Measurements from ENCODE around the gene HPN.
"Not testable (repeated sequence)": the region's sequence is repeated elsewhere in the genome, so short reads cannot be mapped to it uniquely, and the experiment has no call there.

HPN gene

GRCh38 chr19:35088131-35088913, 46.8 kb downstream of the HPN start:
- no peak for DNase-seq

DNA sequence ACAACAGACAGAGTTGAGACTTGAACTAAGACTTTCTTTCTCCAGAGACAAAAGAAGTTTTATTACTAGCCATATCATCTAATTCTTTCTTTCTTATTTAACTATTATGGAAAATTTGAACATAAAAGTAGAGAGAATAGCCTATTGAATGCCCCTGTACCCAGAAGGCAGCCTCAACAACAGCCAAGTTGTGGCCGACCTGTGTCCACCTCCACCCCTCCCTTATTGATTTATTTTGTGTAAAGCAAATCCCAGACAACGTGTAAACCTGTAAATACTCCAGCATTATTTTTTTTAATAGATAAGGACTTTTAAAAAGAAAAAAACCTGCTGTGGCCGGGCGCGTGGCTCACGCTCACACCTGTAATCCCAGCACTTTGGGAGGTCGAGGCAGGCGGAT, 48.0 kb downstream of the HPN start:
- no peak for DNase-seq

- DNase-seq, result no peak
These were observed 48.6 kb downstream of the HPN start for GRCh38 chr19:35090160-35090505.

GRCh38 chr19:35090506-35091214, 49.1 kb downstream of the HPN start:
- peak; percentile 55 for DNase-seq

DNA sequence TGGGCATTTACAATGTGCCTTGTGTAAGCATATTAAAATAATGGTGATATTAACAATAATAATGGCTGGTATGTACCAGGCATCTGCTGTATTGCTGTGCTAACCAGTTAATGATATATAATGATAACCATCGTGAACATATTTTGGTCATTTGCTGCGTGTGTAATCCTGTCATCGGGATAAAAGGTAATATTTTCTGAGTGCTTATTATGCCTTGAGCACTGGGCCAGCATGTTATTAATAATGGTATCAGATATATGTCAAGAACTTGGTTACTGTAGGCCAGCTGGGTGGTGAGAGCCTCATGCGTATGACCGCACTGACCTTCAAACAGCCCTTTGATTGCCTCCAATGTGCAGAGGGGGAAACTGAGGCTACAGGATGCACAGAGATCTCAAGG, 51.9 kb downstream of the HPN start:
- no peak for DNase-seq

DNA sequence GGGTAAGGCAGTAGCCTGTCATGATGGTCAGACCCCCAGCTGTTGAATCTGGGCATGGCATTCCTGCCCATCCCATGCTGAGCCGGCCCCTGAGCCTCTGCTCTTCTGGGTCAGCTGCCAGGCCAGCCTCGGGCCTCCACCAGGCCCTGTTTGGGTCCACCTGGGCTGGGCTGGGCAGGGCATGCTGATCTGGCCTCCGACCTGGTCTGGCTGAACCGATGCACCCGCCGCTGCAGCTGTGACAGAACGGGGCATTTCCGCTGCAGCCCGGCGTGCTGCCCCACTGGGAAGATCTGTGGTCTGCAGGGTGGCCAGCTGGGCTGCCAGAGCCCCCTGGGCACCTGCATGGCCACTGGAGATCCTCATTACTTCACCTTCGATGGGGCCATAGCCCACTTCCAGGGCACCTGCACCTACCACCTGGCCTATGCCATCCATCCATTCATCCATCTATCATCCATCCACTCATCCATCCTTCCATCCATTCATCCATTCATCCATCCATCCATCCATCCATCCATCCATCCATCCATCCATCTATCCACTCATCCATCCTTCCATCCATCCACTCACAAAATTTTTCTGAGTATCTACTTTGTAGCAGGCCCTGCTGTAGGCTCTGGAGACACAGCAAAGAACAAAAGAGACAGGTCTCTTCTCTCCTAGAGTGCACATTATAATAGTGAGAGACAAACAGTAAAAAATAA, 52.6 kb downstream of the HPN start:
- DNase-seq, result no peak

GRCh38 chr19:35094656-35095055, 53.1 kb downstream of the HPN start:
- no peak for DNase-seq

GRCh38 chr19:35095667-35096368, 54.3 kb downstream of the HPN start:
- no peak for DNase-seq

- no peak for DNase-seq
These were observed 57.0 kb downstream of the HPN start for GRCh38 chr19:35098413-35099049.

- DNase-seq, result no peak
These were observed 57.8 kb downstream of the HPN start for GRCh38 chr19:35099155-35099896.

GRCh38 chr19:35099897-35100275, 58.4 kb downstream of the HPN start:
- no peak for DNase-seq

DNA sequence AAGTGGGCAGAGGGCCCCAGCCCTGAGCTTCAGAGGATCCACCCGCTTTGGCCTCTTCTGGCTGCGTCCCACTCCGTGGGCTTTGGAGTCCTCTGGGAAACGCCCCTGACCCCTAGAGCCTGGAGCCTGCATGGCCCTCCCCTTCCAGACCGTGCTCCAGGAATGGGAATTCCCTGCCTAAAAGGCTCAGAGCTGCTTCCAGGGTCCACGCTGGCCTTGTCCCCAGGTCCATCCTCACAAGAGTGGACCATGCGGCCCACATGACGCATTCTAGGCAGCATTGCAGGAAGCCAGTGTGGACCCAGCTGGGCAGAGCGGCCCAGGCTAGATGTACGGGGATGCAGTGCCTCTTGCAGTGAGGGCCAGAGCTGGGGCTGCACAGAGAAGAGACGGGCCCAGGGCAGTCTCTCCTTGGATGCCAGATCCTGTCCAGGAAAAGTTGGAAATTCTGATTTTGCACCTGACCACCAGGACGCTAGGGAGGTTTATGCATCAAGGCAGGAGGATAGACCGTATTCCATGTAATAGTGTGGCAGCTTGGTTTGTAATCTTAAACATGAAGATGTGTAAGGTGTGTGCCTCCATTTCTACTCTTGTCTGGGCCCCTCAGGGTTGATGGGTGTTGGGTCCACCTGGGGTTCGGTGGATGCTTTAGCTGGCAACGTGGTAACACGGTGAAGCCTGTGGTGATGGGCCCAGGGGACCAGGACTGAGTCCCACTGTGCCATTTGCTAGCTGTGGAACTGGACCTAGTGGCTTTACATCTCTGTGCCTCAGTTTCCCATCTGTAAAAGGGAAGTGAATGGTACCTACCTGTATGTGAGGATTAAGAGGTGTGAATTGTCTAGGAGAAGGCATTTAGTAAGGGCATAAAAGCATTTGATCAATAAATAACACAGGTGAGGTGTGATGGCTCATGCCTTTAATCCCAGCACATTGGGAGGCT, 59.3 kb downstream of the HPN start:
- DNase-seq, result no peak

GRCh38 chr19:35101949-35102348, 60.4 kb downstream of the HPN start:
- not testable (repeated sequence) for DNase-seq

- not testable (repeated sequence) for DNase-seq
These were observed 62.1 kb downstream of the HPN start for GRCh38 chr19:35103614-35104013.

- DNase-seq, result no peak
These were observed 62.8 kb downstream of the HPN start for GRCh38 chr19:35104361-35104760.

DNA sequence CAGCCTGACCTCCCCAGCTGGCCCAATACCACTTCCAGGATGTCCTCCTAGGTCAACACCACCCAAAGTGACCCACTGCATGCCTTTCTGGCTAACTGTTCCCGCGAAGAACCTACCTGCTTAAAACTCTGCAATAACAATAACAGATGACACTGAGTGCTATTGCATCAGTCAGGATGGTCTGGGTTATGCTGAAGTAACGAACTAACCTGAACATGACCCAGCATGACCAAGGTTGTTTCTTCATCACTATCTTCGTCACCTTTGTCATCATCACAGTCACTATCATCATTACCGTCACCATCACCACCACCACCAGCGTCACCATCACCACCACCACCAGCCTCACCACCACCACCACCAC, 63.5 kb downstream of the HPN start:
- DNase-seq, result no peak

- DNase-seq, result no peak
These were observed 64.1 kb downstream of the HPN start for GRCh38 chr19:35105411-35106290.

DNA sequence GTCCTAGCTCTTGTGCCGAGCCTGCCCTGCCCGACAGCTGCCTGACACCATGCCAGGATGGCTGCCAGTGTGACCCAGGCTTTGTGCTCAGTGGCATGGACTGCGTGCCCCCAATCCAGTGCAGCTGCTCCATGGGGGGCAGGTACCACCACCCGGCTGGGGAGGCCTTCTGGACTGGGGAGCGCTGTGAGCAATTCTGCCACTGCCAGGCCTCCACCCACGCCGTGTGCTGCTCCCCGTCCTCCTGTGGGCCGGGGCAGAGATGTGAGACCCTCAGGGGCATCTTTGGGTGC, 64.7 kb downstream of the HPN start:
- no peak for DNase-seq

DNA sequence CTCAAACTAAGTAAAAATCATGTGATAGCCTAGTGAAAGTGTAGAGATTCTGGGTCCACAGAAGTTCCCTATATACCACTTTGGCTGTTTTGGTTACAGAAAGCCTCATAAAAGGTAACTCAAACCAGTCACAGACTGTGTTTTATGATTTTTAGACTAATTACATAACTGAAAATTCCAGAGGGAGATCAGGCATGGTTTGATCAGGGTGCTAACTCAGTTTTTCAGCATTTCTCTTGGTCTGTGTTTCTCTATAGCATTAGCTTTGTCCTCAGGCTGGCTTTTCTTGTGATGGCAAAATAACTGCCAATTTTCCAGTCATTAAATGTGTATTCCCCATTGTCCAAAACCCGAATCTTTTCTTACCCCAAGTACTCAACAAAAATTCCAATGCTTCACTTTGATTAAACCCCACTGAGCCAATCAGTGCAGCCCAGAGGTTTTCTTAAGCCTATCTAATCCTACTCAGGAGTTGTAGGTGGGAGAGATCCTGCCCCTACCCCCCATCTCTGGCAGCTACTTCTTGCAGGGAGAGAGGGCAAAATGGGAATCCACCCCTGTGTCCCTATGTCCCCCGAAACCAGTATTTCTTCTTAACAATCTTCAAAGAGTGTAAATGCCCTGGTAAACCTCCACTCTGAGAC, 65.5 kb downstream of the HPN start:
- DNase-seq, result no peak

DNA sequence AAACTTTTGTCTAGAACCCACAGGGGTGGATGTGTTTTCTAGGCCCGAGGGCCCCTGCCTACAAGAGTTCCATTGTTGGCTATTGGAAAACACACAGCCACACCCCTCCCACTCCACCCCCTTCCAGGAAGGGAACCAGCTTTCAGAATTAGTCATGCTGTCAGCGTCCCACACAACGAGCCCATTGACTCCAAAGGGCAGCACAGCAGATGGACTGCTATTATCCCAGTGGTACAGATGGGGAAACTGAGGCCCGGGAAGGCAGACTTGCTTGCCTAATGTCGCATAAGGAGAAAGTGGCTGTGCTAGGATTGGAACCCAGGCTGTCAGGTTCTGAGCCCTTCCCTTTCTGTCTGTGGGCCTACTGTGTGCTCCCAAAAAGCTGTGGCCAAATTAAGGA, 66.0 kb downstream of the HPN start:
- no peak for DNase-seq

Data from DMS153 (cell line).